Effector memory CD4-positive, alpha-beta T cell (primary cell): ENCODE data around the gene NGEF.

Source experiments
- DNase-seq, 3 donors: peaks; one replicate each; pipeline ENCODE4 v3.0.0-alpha.2; 2020
- H3K27ac ChIP-seq: 2 replicates; pipeline ENCODE4 v1.7.0; 2013; ENCODE audit warnings: mild to moderate bottlenecking, low read length, moderate library complexity; ENCODE audit not compliant: insufficient read depth, poor library complexity, severe bottlenecking
- H3K27me3 ChIP-seq: replicated peaks from 2 replicates; pipeline ENCODE4 v1.7.0; 2013; ENCODE audit warnings: mild to moderate bottlenecking, low read length; ENCODE audit not compliant: insufficient read depth, control insufficient read depth, poor library complexity, severe bottlenecking
- H3K36me3 ChIP-seq: 2 replicates; pipeline ENCODE4 v1.7.0; 2013; ENCODE audit warnings: mild to moderate bottlenecking, low read length, moderate library complexity; ENCODE audit not compliant: control insufficient read depth, insufficient read depth
- H3K4me1 ChIP-seq: 2 replicates; pipeline ENCODE4 v1.7.0; 2013; ENCODE audit warnings: low read length, mild to moderate bottlenecking; ENCODE audit not compliant: control insufficient read depth, insufficient read depth, poor library complexity, severe bottlenecking
- H3K4me3 ChIP-seq: 2 replicates; pipeline ENCODE4 v1.7.0; 2013; ENCODE audit warnings: low read length, low read depth, mild to moderate bottlenecking; ENCODE audit not compliant: insufficient read depth, poor library complexity, severe bottlenecking
- H3K9me3 ChIP-seq: 2 replicates; pipeline ENCODE4 v1.7.0; 2013; ENCODE audit warnings: mild to moderate bottlenecking, low read length, moderate library complexity; ENCODE audit not compliant: control insufficient read depth

The NGEF gene

DNA sequence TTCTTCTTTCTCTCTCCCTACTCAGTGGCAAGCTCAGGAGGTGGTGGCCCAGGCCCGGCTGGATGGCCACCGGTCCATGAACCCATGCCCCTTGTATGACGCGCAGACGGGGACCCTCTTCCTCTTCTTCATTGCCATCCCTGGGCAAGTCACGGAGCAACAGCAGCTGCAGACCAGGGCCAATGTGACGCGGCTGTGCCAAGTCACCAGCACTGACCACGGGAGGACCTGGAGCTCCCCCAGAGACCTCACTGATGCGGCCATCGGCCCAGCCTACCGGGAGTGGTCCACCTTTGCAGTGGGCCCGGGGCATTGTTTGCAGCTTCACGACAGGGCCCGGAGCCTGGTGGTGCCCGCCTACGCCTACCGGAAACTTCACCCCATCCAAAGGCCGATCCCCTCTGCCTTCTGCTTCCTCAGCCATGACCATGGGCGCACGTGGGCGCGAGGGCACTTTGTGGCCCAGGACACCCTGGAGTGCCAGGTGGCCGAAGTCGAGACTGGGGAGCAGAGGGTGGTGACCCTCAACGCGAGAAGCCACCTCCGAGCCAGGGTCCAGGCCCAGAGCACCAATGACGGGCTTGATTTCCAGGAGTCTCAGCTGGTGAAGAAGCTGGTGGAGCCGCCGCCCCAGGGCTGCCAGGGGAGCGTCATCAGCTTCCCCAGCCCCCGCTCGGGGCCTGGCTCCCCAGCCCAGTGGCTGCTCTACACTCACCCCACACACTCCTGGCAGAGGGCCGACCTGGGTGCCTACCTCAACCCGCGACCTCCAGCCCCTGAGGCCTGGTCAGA, 21.2 kb upstream of the NGEF start:
- no peak overlapping the region for H3K4me3 ChIP-seq

DNA sequence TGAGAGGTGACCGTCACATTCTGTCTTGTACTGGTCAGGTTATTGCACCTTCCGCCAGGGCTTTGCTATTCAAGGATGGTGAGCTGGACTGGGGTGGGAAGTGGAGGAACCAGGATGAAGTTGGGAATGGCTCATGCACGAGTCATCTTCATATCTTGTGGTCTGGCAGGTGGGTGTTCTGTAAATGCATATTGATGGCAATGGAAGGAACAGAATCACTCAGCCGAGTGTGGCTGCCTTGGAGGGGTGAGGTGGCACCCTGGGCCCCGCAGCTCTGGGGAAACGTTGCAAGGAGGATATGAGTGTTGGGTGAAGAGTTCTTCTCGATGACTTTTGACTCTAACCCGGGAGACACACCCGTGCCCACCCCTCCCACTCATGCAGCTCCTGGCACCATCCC, 20.6 kb upstream of the NGEF start:
- no peak overlapping the region for H3K4me3 ChIP-seq
- H3K9me3 ChIP-seq: no peaks in the 10 kb centered on the region
- no peaks in the 10 kb centered on the region for H3K4me1 ChIP-seq
- no peak overlapping the region for H3K27ac ChIP-seq
- H3K27me3 ChIP-seq: no peaks in the 10 kb centered on the region
- DNase-seq: no peak
- no peaks in the 10 kb centered on the region for H3K36me3 ChIP-seq

More for the DNA sequence above, 21.2 kb upstream of the NGEF start:
- H3K9me3 ChIP-seq: no peaks in the 10 kb centered on the region
- no peak for DNase-seq
- no peak overlapping the region for H3K27ac ChIP-seq
- no peaks in the 10 kb centered on the region for H3K36me3 ChIP-seq
- no peaks in the 10 kb centered on the region for H3K4me1 ChIP-seq
- no peaks in the 10 kb centered on the region for H3K27me3 ChIP-seq

DNA sequence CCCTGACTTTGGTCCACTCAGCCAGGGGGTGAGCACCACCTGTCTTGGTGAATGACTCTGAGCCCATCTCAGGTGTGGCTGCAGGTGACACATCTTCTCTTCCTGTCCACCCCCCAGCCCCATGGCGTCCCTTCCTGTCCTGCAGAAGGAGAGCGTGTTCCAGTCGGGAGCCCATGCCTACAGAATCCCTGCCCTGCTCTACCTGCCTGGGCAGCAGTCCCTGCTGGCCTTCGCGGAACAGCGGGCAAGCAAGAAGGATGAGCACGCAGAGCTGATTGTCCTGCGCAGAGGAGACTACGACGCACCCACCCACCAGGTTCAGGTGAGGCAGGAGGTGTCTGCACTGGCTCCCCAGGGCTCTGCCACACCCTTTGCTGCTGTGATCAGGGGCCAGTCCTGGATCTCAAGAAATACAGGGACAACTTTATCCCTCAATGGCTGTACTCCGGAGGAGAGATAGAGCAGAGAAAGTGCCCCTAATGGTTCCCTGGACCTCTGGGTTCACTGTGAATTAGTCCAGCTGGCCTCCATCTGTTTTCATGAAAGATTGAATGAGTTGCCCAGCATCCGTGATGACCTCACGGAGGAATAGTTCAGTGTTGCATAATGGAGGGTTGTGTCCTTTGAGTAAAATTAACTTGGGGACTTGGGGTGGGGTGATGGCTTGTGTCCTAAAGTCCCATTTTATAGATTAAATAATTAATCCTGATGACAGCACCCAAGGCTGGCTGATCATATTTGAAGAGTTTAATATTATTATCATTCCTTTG, 19.7 kb upstream of the NGEF start, which contains the start of gene NEU2:
TSS of gene NEU2 (plus strand) at position 122 of the 770 bp plus-strand sequence. CDS start at position 122, 0 bp downstream.
- Histone ChIP-seq H3K27ac (no peak within 1 kb of the TSS), H3K27me3 (no peaks in the 10 kb centered on the region), H3K36me3 (no peaks in the 10 kb centered on the region), H3K9me3 (no peaks in the 10 kb centered on the region), H3K4me1 (no peaks in the 10 kb centered on the region), H3K4me3 (no peak within 1 kb of the TSS)
- no peak for DNase-seq

GRCh38 chr2:233031556-233032500, 18.8 kb upstream of the NGEF start:
- Histone ChIP-seq H3K4me3 (no peak overlapping the region), H3K9me3 (no peaks in the 10 kb centered on the region), H3K36me3 (no peaks in the 10 kb centered on the region), H3K4me1 (no peaks in the 10 kb centered on the region), H3K27me3 (no peaks in the 10 kb centered on the region), H3K27ac (no peak overlapping the region)
- DNase-seq: no peak

- no peaks in the 10 kb centered on the region for H3K27me3 ChIP-seq
- DNase-seq: no peak
- no peak overlapping the region for H3K4me3 ChIP-seq
- no peak overlapping the region for H3K27ac ChIP-seq
- H3K36me3 ChIP-seq: no peaks in the 10 kb centered on the region
- no peaks in the 10 kb centered on the region for H3K9me3 ChIP-seq
- H3K4me1 ChIP-seq: no peaks in the 10 kb centered on the region
These were observed 16.3 kb upstream of the NGEF start for GRCh38 chr2:233029321-233029720.

DNA sequence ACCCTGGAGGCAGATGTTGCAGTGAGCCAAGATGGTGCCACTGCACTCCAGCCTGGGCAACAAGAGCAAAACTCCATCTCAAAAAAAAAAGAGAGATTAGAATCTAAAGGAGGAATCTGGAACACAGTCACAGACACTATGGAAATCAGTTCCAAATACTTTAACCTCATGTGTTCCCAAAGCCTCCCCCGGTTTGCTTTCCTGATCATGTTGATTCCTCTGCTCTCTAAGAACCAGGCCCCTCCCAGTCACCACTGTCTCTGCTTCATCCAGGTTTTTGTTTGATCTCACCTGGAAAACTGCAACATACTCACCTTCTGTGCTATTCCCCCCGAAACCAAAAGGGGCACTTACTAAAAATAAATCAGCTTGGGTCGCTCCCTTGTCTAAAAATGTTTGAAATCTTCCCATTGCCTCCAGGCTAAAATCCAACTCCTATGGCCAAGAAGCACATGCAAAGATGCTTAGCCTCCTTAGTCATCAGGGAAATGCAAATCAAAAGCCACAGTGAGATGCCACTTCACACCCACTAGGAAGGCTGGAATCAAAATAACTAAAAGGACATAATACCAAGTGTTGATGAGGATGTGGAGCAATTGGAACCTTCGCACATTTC, 13.2 kb upstream of the NGEF start:
- H3K27me3 ChIP-seq: no peaks in the 10 kb centered on the region
- H3K4me1 ChIP-seq: no peaks in the 10 kb centered on the region
- no peak for DNase-seq
- no peak overlapping the region for H3K4me3 ChIP-seq
- no peak overlapping the region for H3K27ac ChIP-seq
- no peaks in the 10 kb centered on the region for H3K9me3 ChIP-seq
- H3K36me3 ChIP-seq: no peaks in the 10 kb centered on the region

GRCh38 chr2:233025706-233026105, 12.7 kb upstream of the NGEF start:
- Histone ChIP-seq H3K4me3 (no peak overlapping the region), H3K27ac (no peak overlapping the region), H3K36me3 (no peaks in the 10 kb centered on the region), H3K27me3 (no peaks in the 10 kb centered on the region), H3K4me1 (no peaks in the 10 kb centered on the region), H3K9me3 (no peaks in the 10 kb centered on the region)
- DNase-seq: no peak

- no peaks in the 10 kb centered on the region for H3K27me3 ChIP-seq
- DNase-seq: no peak
- H3K27ac ChIP-seq: no peak overlapping the region
- no peaks in the 10 kb centered on the region for H3K9me3 ChIP-seq
- no peaks in the 10 kb centered on the region for H3K4me1 ChIP-seq
- H3K4me3 ChIP-seq: no peak overlapping the region
- H3K36me3 ChIP-seq: no peaks in the 10 kb centered on the region
These were observed 10.8 kb upstream of the NGEF start for GRCh38 chr2:233023761-233024410.
